A673 (cell line): ENCODE data around the gene OLA1. TPM values are rescaled to one million over a fixed set of nuclear protein-coding genes. Genes with fewer than 3 reads are reported as not detected.
A peak's percentile ranks its signal among the peaks of the same experiment; 100 is the strongest.

Source experiments
- BruUV-seq: library from RNA; stranded (reverse); fragments of 400-500 nt; replicated peaks from 2 replicates; lab custom pipeline; 2021; lab: Mats Ljungman, UMichigan
- CTCF ChIA-PET: fragments of 300-600 bp; sonication (Branson Sonifier 250); formaldehyde crosslinking; loops from one replicate; lab custom pipeline; 2022; ENCODE audit warnings: antibody characterized with exemption; lab: Charles Lee
- POLR2A ChIA-PET: fragments of 300-600 bp; sonication (Branson Sonifier 250); formaldehyde crosslinking; loops from one replicate; lab custom pipeline; 2022; ENCODE audit warnings: antibody characterized with exemption; ENCODE audit not compliant: low non-redundant PET; lab: Charles Lee
- DNase-seq: peaks from one replicate; pipeline ENCODE4 v3.0.0-alpha.2; 2015; ENCODE audit warnings: low spot score
- H3K27ac ChIP-seq: fragments of 200-600 bp; sonication (generic); 2 replicates; pipeline ENCODE4 v1.5.1; 2016; ENCODE audit warnings: mixed run types, low read depth, mild to moderate bottlenecking, mixed read lengths, antibody characterized with exemption, low read length; ENCODE audit not compliant: poor library complexity, severe bottlenecking
- H3K27me3 ChIP-seq: fragments of 200-600 bp; sonication (generic); replicated peaks from 2 replicates; pipeline ENCODE4 v1.6.1; 2017; ENCODE audit warnings: mixed run types, low read depth, mild to moderate bottlenecking, mixed read lengths, antibody characterized with exemption, low read length; ENCODE audit not compliant: insufficient read depth, poor library complexity
- H3K36me3 ChIP-seq: fragments of 200-600 bp; sonication (generic); 2 replicates; pipeline ENCODE4 v1.6.1; 2016; ENCODE audit warnings: mixed run types, mild to moderate bottlenecking, mixed read lengths, antibody characterized with exemption, low read length; ENCODE audit not compliant: insufficient read depth, poor library complexity, severe bottlenecking
- H3K4me1 ChIP-seq: fragments of 200-600 bp; sonication (generic); 2 replicates; pipeline ENCODE4 v1.6.1; 2017; ENCODE audit warnings: mixed run types, mild to moderate bottlenecking, mixed read lengths, antibody characterized with exemption, low read length; ENCODE audit not compliant: insufficient read depth, poor library complexity, severe bottlenecking
- H3K4me3 ChIP-seq: fragments of 200-600 bp; sonication (generic); 2 replicates; pipeline ENCODE4 v1.5.1; 2016; ENCODE audit warnings: low read depth, mixed run types, mild to moderate bottlenecking, mixed read lengths, low read length; ENCODE audit not compliant: poor library complexity, severe bottlenecking
- H3K9me3 ChIP-seq: fragments of 200-600 bp; sonication (generic); 2 replicates; pipeline ENCODE4 v1.6.1; 2016; ENCODE audit warnings: mixed run types, low read depth, mild to moderate bottlenecking, mixed read lengths, antibody characterized with exemption, low read length; ENCODE audit not compliant: poor library complexity, severe bottlenecking
- CTCF ChIP-seq: fragments of 300-800, 200-600 bp; sonication (generic); conservative IDR thresholded peaks from 2 replicates; pipeline ENCODE4 v1.5.1; 2017; ENCODE audit warnings: low read depth, mild to moderate bottlenecking, antibody characterized with exemption, low read length, moderate library complexity, mixed read lengths
- EZH2 ChIP-seq: fragments of 200-600 bp; sonication (generic); IDR thresholded peaks from 2 replicates; pipeline ENCODE4 v1.6.1; 2017; ENCODE audit warnings: borderline replicate concordance, low read depth, mild to moderate bottlenecking, mixed read lengths, antibody characterized with exemption, low read length; ENCODE audit not compliant: poor library complexity, severe bottlenecking
- intact Hi-C: fragments of 100-400 bp; cut with micrococcal nuclease; formaldehyde crosslinking; loops from one replicate; pipeline ENCODE4 v1.10.0; 2022; ENCODE audit not compliant: unreplicated experiment
- total RNA-seq: library from RNA; stranded (reverse); gene quantifications from 2 replicates; pipeline ENCODE4 v1.2.3, GENCODE V29; 2021

Gene OLA1
- total RNA-seq, 1 experiment from 2014 or later, result 174 TPM

- no peaks in the 10 kb centered on the region for H3K36me3 ChIP-seq
- intact Hi-C loops, result no loop called here
- DNase-seq, result no peak
- H3K4me3 ChIP-seq, result no peak overlapping the region
- H3K9me3 ChIP-seq, result no peaks in the 10 kb centered on the region
- no peaks in the 10 kb centered on the region for H3K27me3 ChIP-seq
- TF ChIP-seq EZH2, result no peak
- no peak for TF ChIP-seq CTCF
- H3K27ac ChIP-seq, result no peak overlapping the region
- ChIA-PET CTCF (no interaction called here), POLR2A (no interaction called here)
- BruUV-seq, result no TSS peak
- no peaks in the 10 kb centered on the region for H3K4me1 ChIP-seq
Measured at GRCh38 chr2:174052584-174052976, 195.8 kb downstream of the OLA1 start.

GRCh38 chr2:174051741-174052583 lies 196.4 kb downstream of the OLA1 start:
- ChIA-PET POLR2A (interaction anchor here (0.6 kb wide), 1 partner anchor 33 kb away, joined by 3 read pairs; no protein-coding TSS in a partner anchor), CTCF (no interaction called here)
- Histone ChIP-seq H3K9me3 (no peaks in the 10 kb centered on the region), H3K36me3 (no peaks in the 10 kb centered on the region), H3K27ac (no peak overlapping the region), H3K4me3 (no peak overlapping the region), H3K4me1 (no peaks in the 10 kb centered on the region), H3K27me3 (no peaks in the 10 kb centered on the region)
- DNase-seq, result peak; percentile 16
- BruUV-seq, result no TSS peak
- intact Hi-C loops, result no loop called here
- TF ChIP-seq EZH2 (no peak), CTCF (no peak)

GRCh38 chr2:174051068-174051467 lies 197.3 kb downstream of the OLA1 start:
- no TSS peak for BruUV-seq
- H3K4me3 ChIP-seq, result no peak overlapping the region
- intact Hi-C loops, result no loop called here
- ChIA-PET POLR2A (no interaction called here), CTCF (no interaction called here)
- no peaks in the 10 kb centered on the region for H3K4me1 ChIP-seq
- no peaks in the 10 kb centered on the region for H3K27me3 ChIP-seq
- TF ChIP-seq CTCF (no peak), EZH2 (no peak)
- H3K36me3 ChIP-seq, result no peaks in the 10 kb centered on the region
- no peak overlapping the region for H3K27ac ChIP-seq
- DNase-seq, result no peak
- no peaks in the 10 kb centered on the region for H3K9me3 ChIP-seq
